HT1080 (cell line): ENCODE data around the gene DENND4C. TPM values are rescaled to one million over a fixed set of nuclear protein-coding genes. Genes with fewer than 3 reads are reported as not detected.
"Not testable (repeated sequence)": the region's sequence is repeated elsewhere in the genome, so short reads cannot be mapped to it uniquely, and the experiment has no call there.

Experiments
- DNase-seq: peaks from one replicate; pipeline ENCODE4 v3.0.0-alpha.2; 2015; ENCODE audit warnings: low read depth
- polyA plus RNA-seq, 2 experiments: library from polyadenylated mRNA; depleted of rRNA; stranded (reverse); fragments of >200 nt; gene quantifications; 2 replicates each; pipeline ENCODE4 v1.2.3, GENCODE V29; 2015
- total RNA-seq: library from RNA; depleted of rRNA; stranded (reverse); fragments of >200 nt; shearing (Covaris generic); gene quantifications from 2 replicates; pipeline ENCODE4 v1.2.3, GENCODE V29; 2014; rRNA removed

DENND4C gene
- 14.9 and 19.5 TPM in 2 replicates for total RNA-seq
- polyA plus RNA-seq (2015; cell fraction: cytosol; rRNA removed) = 9.5 and 11.6 TPM in 2 replicates
- 35.0 and 37.9 TPM in 2 replicates for polyA plus RNA-seq (2015; cell fraction: nucleus; rRNA removed)

DNA sequence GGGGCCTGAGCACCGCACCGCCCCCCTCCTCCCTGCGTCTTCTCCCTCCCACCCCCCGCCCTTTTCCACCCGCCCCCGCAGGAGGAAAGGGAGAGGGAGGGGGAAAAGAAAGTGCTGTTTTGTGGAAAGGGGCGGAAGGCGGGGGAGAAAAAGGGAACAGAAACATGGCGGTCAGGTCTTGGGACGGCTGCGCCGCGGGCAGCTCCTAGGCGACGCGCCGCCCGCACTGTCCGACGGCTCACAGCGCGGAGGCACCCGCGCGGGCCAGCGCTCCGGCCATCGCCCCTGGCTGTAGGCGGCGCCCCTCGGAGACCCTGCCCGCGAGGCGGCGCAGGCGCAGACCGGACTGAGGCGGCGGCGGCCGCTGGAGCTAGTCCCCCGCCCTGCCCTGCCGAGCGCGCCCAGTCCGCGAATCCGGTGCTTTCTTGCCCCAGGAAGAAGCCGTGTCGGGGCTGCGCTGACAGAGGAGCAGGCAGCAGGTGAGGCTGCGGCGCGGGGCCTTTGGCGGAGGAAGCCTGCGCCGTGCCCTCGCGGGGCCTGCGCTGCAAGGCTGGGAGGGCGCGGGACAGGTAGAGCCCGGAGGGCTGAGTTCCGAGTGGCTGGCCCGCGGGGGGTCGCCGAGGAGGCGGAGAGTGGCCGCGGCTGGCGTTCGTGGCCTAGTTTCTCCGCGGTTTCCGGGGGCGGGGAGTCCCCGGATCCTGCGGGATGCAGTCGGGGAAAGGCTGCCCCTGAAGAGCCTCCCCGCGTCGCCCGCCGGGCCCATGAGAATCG lies at the start of gene DENND4C:
DENND4C (plus strand) TSS at position 339 of the 771 bp plus-strand sequence. CDS start 45,482 bp downstream, outside the sequence.
- DNase-seq = peak; percentile 83

DNA sequence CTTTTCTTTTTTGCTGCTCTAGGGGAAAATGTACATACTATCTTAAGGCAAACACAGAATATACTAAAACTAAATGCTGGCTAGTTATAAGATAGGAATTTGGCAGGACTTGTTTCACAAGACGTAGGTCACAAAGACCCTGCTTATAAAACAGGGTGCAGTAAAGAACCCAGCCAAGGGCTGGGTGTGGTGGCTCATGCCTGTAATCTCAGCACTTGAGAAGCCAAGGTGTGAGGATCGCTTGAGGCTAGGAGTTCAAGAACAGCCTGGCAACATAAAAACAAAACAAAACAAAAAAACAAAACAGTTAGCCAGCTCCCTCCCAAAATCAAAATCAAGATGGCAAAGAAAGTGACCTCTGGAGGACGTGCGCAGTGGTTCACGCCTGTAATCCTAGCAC lies 49.5 kb upstream of the DENND4C start:
- DNase-seq = no peak

DNA sequence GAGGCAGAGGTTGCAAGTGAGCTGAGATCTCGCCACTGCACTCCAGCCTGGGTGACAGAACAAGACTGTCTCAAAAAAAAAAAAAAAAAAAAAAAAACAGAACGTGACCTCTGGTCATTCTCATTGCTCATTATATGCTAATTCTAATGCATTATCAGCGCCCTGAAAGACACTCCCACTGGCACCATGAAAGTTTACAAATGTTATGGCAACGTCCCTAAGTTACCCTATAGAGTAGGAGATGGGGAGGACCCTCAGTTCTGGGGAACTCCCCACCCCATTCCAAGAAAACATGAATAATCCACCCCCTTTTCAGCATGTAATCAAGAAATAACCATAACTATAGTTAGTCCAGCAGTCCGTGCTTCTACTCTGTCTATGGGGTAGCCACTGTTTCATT lies 48.9 kb upstream of the DENND4C start:
- DNase-seq = no peak

DNA sequence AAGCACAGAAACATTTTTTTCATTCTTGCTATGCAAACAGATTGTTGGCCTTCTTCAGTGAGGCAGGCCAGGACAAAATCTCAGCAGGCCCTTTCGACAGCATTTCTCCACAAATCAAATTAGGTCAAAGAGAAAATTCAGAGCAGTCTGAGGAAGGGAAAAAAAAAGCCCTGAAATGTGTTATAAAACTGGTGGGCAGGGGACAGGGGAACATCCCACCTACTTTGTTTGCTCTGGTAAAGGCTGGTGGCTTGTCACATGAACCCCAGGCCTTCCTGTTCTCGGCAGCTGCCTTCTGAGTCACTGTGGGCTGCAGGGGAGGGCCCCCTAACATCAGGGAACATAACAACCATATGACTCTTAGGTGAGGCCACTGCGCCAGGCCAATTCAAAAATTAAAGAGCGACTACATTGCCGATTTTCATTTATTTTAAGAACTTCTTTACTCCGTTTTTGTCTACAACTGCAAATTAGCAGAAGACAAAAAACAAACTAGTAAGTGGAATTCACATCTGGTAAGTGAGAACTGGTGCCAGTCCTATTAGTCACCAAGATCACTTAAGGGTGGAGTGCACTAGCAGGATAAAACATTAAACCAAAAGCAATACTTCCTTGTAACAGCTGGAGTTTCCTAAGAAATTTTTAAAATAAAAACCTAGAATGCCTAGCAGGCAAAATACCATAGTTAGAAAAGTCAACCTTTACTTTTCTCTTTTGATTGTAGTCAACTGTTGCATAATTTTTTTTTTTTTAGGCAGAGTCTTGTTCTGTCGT lies 46.2 kb upstream of the DENND4C start:
- DNase-seq = peak; percentile 92

DNA sequence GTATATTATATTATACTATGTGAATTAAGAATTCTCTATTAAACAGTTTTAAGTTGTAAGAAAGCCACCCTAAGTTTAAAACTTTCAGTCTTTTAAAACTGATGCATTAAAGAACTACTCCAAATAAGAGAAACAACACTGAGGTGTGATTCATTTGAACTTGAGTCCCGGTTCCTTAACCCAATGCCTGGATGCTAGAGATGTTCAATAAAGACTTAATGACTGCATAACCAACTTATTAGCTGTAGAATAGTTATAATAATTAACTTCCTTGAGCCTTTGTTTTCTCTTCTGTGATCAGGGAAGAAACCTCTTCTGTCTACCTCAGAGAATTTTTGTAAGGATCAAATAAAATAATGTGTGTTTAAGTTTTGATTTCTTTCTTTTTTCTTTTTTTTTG lies 45.3 kb upstream of the DENND4C start:
- DNase-seq = no peak

DNA sequence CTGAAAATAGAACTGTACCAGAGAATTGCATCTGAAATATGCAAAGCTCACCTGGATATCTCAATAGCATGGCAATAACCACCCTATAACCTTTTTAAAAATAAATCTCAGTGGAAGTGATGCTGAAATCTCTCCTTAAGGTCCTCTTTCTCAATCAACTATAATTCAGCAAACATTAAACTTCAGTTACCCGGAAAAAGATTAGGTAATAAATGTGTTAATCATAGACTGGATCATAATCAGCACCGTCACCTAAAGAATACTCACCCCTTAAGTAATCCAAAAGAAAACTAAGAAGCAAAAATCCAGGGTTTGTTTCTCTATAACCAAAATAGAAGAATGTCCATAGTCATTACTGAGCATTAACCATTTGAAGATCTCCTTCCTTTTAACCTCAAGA lies 44.3 kb upstream of the DENND4C start:
- no peak for DNase-seq

DNA sequence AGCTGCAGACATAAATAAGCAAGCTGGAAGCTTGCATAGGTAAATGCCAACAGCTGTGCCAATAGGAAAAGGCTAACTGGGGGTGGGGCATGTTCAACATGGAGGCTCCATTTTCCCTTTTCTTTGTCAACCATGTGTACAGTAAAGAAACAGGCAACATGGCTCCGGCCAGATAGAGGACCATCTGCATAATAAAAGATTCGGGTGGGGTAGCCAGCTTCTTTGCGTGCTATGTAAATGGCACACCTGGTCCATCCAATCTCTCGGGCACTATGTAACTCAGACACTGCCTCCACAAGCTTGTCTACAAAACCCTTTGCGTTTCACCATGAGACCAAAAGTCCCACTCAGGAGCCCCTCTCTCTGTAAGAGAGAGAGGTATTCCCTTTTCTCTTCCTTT lies 41.7 kb upstream of the DENND4C start:
- DNase-seq = no peak

DNA sequence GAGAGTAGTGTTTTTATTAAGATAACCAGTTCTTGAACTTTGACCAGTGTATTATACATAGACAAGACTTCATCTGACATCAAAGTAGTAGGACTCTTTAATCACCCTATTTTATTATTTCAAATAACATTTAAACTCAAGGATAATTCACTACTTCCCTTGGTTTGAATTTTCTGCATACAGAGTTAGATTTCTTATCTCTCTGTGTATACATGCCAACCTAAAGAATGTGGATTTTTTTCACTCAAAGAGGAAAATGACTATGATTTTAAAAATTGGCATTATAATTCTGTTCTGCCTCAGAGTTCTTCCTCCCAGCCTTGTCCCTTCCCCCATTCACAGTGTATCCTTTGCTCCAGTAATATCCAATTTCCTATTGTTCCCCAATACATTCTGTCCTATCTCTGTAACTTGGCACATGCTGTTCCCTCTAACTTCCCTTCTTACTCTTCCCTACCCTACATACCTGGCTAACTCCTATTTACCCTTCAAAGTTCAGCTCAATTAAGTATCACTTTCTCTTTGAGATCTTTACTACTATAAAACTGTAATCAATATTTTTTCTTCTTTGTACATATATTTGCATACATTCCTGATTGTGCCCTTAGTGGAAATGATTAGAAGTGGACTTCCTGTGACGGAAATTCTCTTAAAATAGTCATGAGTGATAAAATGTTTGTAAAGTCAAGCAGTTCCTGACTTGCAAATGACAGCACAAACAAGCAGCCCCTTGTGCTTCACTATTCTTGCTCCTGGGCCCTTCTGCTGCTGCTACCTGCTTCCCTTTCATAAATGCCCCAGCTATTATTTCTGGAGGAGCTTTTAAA lies 38.1 kb upstream of the DENND4C start:
- no peak for DNase-seq

DNA sequence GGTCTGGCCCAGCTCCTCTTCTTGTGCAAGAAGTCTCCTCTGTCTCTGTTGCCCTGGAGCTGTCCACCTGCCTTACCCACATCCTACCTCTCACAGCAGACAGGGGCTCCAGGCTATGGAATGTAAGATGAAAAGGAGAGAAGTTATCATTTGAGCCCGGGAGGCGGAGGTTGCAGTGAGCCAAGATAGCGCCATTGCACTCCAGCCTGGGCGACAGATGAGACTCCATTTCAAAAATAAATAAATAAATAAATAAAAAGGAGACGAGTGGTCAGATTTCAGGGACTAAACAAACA lies 37.5 kb upstream of the DENND4C start:
- DNase-seq = no peak

DNA sequence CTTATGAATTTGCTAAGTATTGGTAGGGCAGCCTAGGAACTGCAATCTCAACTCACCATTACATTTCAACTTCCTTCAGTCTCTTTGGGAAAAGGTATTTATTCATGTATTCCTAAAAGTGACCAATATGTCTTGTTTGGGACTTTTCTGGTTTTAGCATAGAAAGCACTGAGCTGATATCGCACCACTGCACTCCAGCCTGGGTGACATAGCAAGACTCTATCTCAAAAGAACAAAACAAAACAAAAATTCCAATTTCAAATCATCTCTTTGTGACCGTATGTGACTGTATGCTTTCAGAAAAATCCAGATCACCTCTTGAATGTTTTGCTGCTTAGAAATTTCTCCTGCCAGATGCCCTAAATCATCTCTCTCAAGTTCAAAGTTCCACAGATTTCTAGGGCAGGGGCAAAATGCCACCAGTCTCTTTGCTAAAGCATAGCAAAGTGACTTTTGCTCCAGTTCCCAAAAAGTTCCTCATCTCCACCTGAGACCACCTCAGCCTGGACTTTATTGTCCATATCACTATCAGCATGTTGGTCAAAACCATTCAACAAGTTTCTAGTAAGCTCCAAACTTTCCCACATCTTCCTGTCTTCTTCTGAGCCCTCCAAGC lies 37.0 kb upstream of the DENND4C start:
- DNase-seq = not testable (repeated sequence)

DNA sequence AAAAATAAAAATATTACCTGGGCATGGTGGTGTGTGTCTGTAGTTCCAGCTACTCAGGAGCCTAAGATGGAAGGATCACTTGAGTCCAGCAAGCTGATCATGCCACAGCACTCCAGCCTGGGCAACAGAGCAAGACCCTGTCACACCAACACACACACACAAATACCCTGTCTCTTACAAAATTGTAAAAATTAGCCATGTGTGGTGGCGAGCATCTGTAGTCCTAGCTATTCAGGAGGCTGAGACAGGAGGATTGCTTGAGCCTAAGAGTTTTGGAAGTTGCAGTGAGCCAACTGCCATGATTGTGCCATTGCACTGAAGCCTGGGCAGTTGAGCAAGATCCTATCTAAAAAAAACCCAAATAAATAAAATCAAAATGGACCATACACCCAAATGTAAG lies 32.1 kb upstream of the DENND4C start:
- DNase-seq = no peak

DNA sequence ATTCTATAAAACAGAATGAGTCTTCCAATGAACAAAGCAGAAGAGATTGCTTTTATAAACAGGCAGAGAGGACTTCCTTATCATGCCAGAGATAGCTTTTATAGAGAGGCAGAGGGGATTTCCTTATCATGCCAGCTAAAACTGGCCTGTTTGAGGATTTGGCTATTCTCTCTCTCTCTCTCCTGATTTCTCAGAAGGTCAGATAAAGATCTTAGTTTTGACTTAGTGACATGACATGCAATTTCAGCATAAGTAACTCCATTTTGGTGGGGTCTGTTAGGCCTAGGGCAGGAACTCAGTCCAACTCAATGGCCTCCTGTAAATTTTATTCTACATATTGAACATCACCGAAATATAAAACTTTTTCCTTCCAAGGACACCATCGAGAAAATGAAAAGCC lies 31.5 kb upstream of the DENND4C start:
- DNase-seq = no peak

DNA sequence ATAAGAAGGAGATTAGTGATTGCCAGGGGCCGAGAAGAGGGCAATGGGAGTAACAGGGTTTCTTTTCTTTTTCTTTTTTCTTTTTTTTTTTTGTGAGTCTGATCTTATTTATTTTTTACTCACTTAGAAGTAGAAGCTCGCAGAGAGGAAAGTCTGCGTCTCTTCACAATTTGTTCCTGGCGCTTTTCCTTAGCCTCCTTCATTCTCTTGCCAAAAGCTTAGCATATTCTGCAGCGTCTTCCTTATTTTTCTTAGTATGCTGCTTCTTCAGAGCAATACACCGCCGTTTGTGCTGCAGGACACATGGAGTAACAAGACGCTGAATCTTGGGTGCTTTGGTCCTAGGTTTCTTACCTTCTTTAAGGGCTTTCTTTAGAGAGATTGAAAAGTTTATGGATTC lies 30.3 kb upstream of the DENND4C start:
- no peak for DNase-seq

DNA sequence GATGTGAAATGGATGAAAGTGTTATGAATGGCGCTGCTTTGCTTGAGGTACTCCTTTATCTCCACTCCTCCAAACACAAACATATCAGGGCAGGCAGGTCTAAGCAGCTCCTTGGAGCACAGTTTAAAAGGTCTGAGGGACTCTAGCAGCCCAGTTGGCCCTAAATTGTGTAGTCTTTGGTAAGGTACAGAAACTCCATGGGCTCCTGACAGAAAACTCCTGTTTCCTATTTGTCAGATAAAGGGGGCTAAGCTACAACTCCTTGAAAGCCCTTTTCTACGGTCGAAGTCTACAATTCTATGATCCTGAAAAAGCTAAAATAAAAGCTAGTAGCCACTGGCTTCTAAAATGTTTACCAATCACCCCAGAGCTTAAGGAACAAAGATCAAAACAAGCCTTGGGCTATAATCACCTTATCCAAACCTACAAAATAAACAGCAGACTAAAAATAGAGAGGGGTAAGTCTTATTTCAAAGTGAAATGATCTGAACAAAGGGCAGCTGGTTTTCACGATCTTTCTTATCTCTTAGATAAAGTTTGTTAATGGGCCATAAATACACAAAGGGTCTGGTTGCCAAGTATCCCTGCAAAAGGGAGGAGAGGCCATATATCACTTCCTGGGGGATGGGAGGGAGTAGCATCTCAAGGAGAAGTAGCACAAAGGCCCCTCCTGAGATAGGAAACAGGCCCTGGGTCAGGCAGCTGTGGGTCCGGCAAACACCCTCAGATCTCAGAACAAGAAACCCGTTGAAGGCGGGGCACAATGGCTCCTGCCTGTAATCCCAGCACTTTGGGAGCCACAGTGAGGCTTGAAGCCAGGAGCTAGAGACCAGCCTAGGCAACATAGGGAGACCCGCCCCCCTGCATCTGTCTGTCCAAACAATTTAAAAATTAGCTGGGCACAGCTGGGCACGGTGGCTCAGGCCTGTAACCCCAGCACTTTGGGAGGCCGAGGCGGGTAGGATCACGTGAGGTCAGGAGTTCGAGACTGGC lies 28.3 kb upstream of the DENND4C start:
- DNase-seq = no peak

DNA sequence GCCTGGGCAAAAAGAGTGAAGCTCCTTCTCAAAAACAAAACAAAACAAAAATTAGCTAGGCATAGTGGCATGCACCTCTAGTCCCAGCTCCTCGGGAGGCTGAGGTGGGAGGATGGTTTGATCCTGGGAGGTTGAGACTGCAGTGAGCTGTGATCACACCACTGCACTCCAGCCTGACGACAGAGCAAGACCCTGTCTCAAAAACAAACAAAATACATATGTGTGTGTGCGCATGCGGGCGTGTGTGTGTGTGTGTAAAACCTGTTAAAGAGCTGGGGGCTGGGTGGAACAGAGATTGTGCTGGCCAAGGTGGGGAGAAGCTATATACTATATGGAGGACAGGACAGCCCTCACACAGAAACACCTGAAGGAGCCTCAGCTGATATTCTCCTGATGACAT lies 27.4 kb upstream of the DENND4C start:
- no peak for DNase-seq

DNA sequence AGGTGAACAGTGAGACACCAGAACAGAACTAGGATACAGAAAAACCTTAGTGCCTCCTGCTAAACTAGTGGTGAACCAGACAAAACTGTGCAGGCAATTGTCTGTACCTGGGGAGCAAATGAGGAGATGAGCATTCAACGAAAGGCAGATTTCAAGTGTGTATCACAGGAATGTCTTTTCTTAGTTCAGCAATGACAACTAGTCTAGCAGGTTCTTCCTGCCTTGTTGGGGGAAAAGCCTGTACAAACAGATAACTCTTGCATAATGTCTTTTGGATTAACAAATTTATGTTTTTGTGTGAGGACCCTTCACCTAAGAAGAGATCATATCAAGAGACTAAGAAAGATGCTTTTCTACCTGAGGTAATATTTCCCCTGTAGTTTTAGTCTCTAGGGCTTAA lies 21.8 kb upstream of the DENND4C start:
- DNase-seq = no peak

DNA sequence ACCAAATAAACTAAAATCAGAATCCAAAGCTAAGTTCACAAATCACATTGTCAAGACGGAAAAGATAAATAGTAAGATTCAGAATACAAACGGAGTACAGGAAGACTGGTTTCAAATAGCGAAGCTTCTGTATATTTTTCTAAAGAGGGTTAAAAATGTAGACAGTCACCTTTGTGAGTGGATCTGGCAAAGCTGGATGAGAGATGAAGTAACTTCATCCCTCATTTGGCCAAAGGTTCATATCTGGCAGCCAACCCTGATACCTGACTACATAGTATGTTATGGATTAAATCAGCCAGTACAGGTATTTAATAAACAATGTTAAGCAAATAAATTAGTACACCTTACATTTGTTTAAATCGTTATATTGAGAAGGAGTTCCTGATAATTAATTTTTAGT lies 21.3 kb upstream of the DENND4C start:
- DNase-seq = no peak

DNA sequence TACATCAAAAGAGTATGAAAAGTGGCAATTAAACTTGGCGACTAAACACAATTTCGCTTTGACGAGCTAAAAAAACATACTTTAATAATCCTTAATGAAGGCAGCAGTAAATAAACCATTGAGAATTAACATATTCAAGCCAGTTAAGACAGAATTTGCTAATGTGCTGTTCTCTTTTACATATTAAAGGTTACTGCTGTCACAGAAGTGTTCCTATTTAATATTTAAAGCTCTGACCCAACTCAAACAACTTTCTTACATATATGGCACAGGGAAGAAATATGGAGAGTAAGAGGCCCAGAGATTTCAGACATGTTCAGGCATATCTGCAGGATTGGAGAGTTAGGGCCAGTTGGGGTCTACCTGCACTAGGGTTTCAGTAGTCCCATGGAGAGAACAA lies 16.7 kb upstream of the DENND4C start:
- DNase-seq = no peak

DNA sequence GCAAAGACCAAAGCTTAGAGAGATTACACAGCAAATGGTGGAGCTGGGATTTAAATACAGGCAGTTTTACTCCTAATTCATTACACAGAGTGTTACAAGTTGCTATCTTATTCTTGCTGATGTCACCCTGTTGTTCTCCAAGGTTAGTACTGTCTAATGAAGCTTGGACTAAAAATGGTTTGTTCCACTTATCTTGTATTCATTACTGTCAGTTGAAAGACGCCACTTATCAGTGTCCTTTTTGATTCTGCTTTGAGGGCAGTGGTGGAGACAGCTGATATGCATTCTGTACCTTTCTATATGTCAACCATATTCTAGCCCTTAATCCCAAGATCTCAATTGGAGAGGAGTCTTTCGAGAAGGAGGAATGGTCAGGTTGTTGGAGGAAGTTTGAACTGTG lies 14.0 kb upstream of the DENND4C start:
- no peak for DNase-seq

DNA sequence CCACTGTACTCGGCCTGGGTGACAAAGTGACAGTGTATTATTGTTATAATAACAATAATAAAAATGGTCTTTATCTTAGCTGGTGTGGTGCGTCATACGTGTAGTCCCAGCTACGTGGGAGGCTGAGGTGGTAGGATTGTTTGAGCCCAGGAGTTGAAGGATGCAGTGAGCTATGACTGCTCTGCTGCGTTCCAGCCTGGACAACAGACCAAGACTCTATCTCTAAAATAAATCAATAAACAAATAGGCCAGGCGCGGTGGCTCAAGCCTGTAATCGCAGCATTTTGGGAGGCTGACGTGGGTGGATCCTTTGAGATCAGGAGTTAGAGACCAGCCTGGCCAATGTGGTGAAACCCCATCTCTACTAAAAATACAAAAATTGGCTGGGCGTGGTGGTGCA lies 9.2 kb upstream of the DENND4C start:
- no peak for DNase-seq
